Measurements from ENCODE around the gene NRN1.

NRN1 gene

DNA sequence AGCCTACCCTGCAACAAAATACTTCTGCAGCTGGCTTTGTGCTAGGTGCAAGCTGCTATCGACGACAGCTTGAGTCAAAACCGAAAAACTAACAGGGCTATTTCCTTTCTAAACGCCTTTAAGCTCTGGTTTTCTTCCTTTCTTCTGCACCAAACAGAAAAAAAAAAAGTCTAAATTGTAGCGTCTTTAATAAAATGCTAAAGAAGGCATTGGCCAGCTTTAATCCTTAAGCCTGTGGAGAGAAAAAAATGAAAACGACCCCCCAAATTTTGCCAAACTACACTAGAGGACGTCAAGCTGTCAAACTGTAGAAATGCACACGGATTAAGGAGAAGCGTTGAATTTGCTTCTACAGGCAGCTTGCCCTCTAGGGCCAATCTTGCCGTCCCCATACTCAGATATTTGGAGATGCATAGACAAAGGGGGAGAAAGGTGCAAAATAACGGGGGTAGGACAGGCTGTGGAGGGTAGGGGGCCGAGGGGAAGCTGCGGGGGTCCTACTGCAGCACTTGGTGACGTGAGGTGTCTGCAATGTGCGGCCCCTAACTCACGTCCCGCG is 1.4 kb upstream of the NRN1 start:
- no peaks in the 10 kb centered on the region for H3K36me3 Mint-ChIP-seq (ENCODE audit: low read depth)
- no peak overlapping the region for H3K27ac Mint-ChIP-seq
- H3K27me3 Mint-ChIP-seq (ENCODE audit: low read depth, poor library complexity): peaks cover 78% of the 10 kb centered on the region
- TF ChIP-seq, protein P1, sequence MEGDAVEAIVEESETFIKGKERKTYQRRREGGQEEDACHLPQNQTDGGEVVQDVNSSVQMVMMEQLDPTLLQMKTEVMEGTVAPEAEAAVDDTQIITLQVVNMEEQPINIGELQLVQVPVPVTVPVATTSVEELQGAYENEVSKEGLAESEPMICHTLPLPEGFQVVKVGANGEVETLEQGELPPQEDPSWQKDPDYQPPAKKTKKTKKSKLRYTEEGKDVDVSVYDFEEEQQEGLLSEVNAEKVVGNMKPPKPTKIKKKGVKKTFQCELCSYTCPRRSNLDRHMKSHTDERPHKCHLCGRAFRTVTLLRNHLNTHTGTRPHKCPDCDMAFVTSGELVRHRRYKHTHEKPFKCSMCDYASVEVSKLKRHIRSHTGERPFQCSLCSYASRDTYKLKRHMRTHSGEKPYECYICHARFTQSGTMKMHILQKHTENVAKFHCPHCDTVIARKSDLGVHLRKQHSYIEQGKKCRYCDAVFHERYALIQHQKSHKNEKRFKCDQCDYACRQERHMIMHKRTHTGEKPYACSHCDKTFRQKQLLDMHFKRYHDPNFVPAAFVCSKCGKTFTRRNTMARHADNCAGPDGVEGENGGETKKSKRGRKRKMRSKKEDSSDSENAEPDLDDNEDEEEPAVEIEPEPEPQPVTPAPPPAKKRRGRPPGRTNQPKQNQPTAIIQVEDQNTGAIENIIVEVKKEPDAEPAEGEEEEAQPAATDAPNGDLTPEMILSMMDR (IDR thresholded peaks at IDR 0.05): no peak
- no peaks in the 10 kb centered on the region for H3K9me3 Mint-ChIP-seq
- H3K4me1 Mint-ChIP-seq: peaks cover 49% of the 10 kb centered on the region
- DNase-seq: no peak
- peak overlapping the region; percentile 82 for H3K4me3 Mint-ChIP-seq

DNA sequence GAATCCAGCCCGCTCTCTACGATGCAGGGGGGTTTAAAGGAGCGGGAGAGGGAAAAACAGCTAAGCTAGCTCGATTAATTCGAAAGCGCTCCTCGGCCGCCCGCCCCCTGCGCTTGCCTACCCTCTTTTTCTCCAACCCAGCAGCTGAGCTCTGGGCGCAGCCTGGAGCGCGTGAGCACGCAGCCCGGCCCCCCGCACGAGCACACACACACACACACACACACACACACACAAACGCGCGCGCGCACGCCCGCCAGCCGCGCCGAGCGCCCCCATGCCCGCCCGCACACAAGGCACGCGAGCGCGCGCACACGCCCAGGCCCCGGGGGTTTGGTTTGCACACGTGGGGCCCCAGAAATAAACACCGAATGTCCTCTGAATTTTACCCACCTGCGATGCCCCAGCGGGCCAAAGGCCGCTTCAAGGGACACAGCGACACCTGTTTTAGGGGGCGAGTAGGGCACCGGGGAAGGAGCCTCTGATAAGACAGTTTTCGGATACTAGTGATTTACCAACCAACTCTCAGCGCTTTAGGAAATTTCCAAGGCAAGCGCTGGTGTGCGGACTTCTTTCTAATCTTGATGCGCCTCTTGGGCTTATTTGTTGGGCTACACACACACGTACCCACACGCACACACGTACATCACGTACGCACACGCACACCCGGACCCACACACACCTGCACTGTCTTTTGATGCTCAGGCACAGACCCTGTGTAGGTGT is 802 bp upstream of the NRN1 start:
- peak; percentile 64 for DNase-seq
- peaks cover 85% of the 10 kb centered on the region for H3K27me3 Mint-ChIP-seq (ENCODE audit: low read depth, poor library complexity)
- H3K4me3 Mint-ChIP-seq: peak overlapping the region; percentile 82
- TF ChIP-seq, protein P1 (IDR thresholded peaks at IDR 0.05): peak; percentile 25
- H3K36me3 Mint-ChIP-seq (ENCODE audit: low read depth): no peaks in the 10 kb centered on the region
- H3K27ac Mint-ChIP-seq: no peak overlapping the region
- peaks cover 55% of the 10 kb centered on the region for H3K4me1 Mint-ChIP-seq
- no peaks in the 10 kb centered on the region for H3K9me3 Mint-ChIP-seq

DNA sequence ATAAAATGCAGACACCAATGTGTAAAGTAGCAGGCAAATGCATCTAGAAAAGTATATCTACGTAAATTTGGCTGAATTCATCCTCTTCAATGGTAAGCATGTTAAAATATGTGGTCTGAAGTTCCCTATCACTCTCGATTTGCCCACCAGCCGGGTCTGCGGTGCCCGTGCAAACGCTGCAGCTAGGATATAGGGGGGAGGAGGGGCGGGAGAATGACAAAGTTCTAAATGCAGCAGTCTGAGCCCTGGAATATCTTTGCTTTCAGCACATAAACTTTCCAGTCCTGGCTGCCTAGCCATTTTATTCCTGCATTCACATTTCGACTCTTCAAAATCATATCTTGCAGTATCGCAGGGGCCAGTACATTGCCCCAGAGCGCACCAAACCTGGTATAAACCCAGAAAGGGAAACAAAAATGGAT is 708 bp downstream of the NRN1 start:
- Mint-ChIP-seq H3K27me3 (ENCODE audit: low read depth, poor library complexity) (peaks cover 89% of the 10 kb centered on the region), H3K9me3 (no peaks in the 10 kb centered on the region), H3K4me3 (peak overlapping the region; percentile 82), H3K27ac (no peak overlapping the region), H3K36me3 (ENCODE audit: low read depth) (no peaks in the 10 kb centered on the region), H3K4me1 (peaks cover 57% of the 10 kb centered on the region)
- no peak for DNase-seq
- TF ChIP-seq, protein P1 (IDR thresholded peaks at IDR 0.05): no peak

DNA sequence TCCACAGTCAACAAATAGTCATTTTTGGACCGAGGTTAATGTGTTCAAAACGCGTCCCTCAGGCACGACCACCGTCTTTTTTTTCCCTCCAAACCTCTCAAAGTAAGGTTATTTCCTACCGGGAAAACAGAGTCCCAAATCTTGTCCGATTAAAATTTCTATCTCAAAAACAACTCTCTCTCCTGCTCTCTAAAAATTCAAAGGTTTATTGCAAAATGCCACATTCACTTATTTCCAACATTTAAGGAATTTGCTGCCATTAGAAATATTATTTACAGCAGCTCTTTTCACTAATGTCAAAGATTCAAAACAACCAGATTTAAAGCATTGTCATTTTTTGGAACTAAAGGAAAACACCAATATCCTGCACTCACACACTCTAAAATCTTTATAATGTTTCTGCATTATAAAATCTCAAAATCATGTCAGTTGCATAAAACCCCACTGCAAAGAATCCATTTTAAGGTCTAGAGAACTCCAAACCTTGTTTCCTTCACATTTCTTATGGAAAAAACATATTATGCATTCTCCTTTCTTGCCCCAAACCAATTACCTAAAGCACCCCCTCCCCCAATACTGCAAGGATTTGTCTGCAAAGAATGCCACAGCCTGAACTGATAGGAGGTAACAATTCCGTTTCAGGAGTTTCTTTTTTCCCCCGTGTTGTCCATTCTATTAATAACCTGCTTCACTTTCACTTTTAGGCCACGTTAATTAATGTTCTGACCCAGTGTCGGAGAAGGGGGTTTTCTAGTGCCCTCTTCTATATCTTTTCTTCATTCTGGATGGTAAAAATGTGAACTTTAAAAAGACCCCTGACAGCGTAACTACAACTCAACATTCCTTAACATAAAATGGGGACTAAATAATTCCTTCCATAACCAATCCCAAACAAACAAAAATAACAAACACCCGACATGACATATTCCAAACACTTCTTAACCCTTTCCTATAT is 1.4 kb downstream of the NRN1 start:
- Mint-ChIP-seq H3K27me3 (ENCODE audit: low read depth, poor library complexity) (peaks cover 91% of the 10 kb centered on the region), H3K9me3 (peaks cover 2% of the 10 kb centered on the region), H3K27ac (no peak overlapping the region), H3K4me3 (peak overlapping the region; percentile 82), H3K36me3 (ENCODE audit: low read depth) (no peaks in the 10 kb centered on the region), H3K4me1 (peaks cover 57% of the 10 kb centered on the region)
- TF ChIP-seq, protein P1 (IDR thresholded peaks at IDR 0.05): no peak
- no peak for DNase-seq

DNA sequence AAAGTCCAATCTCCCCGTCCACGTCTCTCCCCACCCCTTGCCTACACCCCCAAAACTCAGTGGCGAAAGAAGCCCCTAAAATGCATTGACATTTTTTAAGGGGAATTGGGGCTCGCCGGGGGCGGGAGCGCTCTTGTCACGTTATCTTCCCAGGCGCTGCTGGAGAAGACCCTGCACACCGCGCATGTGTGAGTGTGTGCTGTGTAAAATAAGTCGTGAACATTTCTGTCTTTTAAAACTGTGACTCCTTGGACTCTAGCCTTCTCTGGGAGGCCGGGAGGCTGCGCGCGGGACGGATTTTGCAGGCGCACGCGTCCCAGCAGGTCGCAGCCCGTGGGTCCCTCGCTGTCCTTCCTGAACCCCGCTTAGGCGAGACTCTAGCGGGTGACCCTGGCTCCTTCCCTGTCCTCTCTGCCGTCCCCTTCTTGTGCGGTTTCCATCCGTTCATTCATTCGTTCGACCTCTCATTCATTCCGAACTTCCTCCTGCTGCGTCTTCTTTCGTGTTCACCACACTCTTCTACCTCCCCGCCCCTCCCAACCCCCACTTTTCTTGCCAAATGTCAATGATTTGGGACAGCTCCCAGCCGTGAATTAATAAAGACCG is 2.2 kb downstream of the NRN1 start:
- TF ChIP-seq, protein P1 (IDR thresholded peaks at IDR 0.05): no peak
- Mint-ChIP-seq H3K4me3 (peak overlapping the region; percentile 82), H3K27ac (no peak overlapping the region), H3K4me1 (peaks cover 65% of the 10 kb centered on the region), H3K27me3 (ENCODE audit: low read depth, poor library complexity) (peaks cover 93% of the 10 kb centered on the region), H3K36me3 (ENCODE audit: low read depth) (no peaks in the 10 kb centered on the region), H3K9me3 (peaks cover 5% of the 10 kb centered on the region)
- peak; percentile 33 for DNase-seq
